Brain pericyte (primary cell): Measurements from ENCODE around the gene PAN2.
"Not testable (repeated sequence)": the region's sequence is repeated elsewhere in the genome, so short reads cannot be mapped to it uniquely, and the experiment has no call there.

ENCODE experiments used
- DNase-seq: peaks from one replicate; pipeline ENCODE4 v3.0.0-alpha.2; 2012; ENCODE audit warnings: low read depth, low spot score

The PAN2 gene

GRCh38 chr12:56307221-56307965, 26.4 kb downstream of the PAN2 start:
- DNase-seq = no peak

GRCh38 chr12:56304872-56305590, 28.8 kb downstream of the PAN2 start:
- DNase-seq = no peak

- DNase-seq = no peak
These were observed 29.5 kb downstream of the PAN2 start for GRCh38 chr12:56304276-56304675.

- DNase-seq = no peak
These were observed 32.9 kb downstream of the PAN2 start for GRCh38 chr12:56300644-56301464.

GRCh38 chr12:56299853-56300643, 33.8 kb downstream of the PAN2 start, which contains the start of gene CS:
CS (minus strand) TSS chr12:56300330; CDS start chr12:56300201, 129 bp downstream.
- peak; percentile 86 for DNase-seq

GRCh38 chr12:56299308-56299852, 34.4 kb downstream of the PAN2 start:
- no peak for DNase-seq

GRCh38 chr12:56298828-56299227, 35.0 kb downstream of the PAN2 start:
- no peak for DNase-seq

- DNase-seq = no peak
These were observed 36.4 kb downstream of the PAN2 start for GRCh38 chr12:56297400-56297799.

- no peak for DNase-seq
These were observed 37.5 kb downstream of the PAN2 start for GRCh38 chr12:56296295-56296694.

- DNase-seq = no peak
These were observed 40.0 kb downstream of the PAN2 start for GRCh38 chr12:56293795-56294194.

- DNase-seq = no peak
These were observed 45.0 kb downstream of the PAN2 start for GRCh38 chr12:56288705-56289387.

GRCh38 chr12:56286044-56286830, 47.6 kb downstream of the PAN2 start:
- DNase-seq = no peak

- DNase-seq = not testable (repeated sequence)
These were observed 49.5 kb downstream of the PAN2 start for GRCh38 chr12:56284263-56284662.

GRCh38 chr12:56282579-56282978, 51.2 kb downstream of the PAN2 start:
- DNase-seq = no peak

- DNase-seq = no peak
These were observed 51.8 kb downstream of the PAN2 start for GRCh38 chr12:56282030-56282429.

- DNase-seq = no peak
These were observed 53.0 kb downstream of the PAN2 start for GRCh38 chr12:56280849-56281248.

GRCh38 chr12:56278905-56279304, 54.9 kb downstream of the PAN2 start:
- no peak for DNase-seq

- no peak for DNase-seq
These were observed 59.5 kb downstream of the PAN2 start for GRCh38 chr12:56274299-56274698.

- not testable (repeated sequence) for DNase-seq
These were observed 61.3 kb downstream of the PAN2 start for GRCh38 chr12:56272468-56272867.

GRCh38 chr12:56271031-56271430, 62.8 kb downstream of the PAN2 start:
- no peak for DNase-seq
